ENCODE results near the gene CYP19A1.

DNA sequence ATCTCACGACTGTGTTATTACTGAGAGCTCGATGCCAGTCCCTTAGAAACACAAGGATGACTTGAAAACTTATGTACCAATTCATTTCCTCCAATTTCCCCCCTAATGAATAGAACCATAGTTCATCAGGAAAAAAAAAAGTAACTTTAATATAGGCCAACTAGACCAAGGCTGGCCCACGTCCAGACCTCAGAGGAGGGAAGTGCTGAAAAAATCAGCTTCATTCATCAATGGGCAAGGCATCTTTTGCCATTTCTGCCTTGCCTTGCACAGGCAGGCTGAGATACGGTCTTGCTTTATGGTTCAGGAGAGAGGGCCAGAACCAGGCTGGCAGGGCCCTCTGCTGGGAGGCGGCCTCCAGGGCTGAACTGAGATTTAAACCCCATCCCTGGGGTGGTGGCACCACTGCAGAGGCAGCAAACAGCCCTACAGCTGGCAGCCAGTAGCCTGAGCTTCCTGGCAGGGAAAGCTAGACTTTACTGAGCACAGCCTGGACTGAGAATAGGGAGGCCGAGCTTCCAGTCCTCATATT is 139.6 kb downstream of the CYP19A1 start:
- no peak for TF ChIP-seq CTCF (IDR thresholded peaks at IDR 0.05)
- TF ChIP-seq POLR2A (IDR thresholded peaks at IDR 0.05) = no peak
- no peak for TF ChIP-seq POLR2AphosphoS5 (IDR thresholded peaks at IDR 0.05)
